Spleen (tissue), 11 donors: Measurements from ENCODE around the gene SORBS1. TPM values are rescaled to one million over a fixed set of nuclear protein-coding genes. Genes with fewer than 3 reads are reported as not detected.

Experiments
- DNase-seq: peaks from one replicate; pipeline ENCODE4 v3.0.0-alpha.2; 2020
- H3K27ac ChIP-seq, 8 donors: fragments of 200-600 bp; sonication (generic) in 7 of 8; 1 replicate in 4 of 8; 2 replicates in 4 of 8; pipeline versions ENCODE4 v1.5.0 to v1.8.0; 2016 to 2021; ENCODE audit warnings: inconsistent platforms in 4 of 8, mild to moderate bottlenecking in 4 of 8, moderate library complexity in 1 of 8
- H3K27me3 ChIP-seq, 7 donors: fragments of 200-600 bp; sonication (generic) in 6 of 7; replicated peaks in 1 of 7; 1 replicate in 4 of 7; 2 replicates in 3 of 7; pipeline versions ENCODE4 v1.5.0 to v1.8.0; 2016 to 2021; ENCODE audit warnings: inconsistent platforms in 3 of 7, mild to moderate bottlenecking in 1 of 7
- H3K36me3 ChIP-seq, 6 donors: fragments of 200-600 bp; sonication (generic) in 5 of 6; 1 replicate in 4 of 6; 2 replicates in 2 of 6; pipeline versions ENCODE4 v1.5.0 to v1.8.0; 2016 to 2021; ENCODE audit warnings: inconsistent platforms in 2 of 6
- H3K4me1 ChIP-seq, 6 donors: fragments of 200-600 bp; sonication (generic) in 5 of 6; 1 replicate in 3 of 6; 2 replicates in 3 of 6; pipeline versions ENCODE4 v1.5.0 to v1.8.0; 2016 to 2021; ENCODE audit warnings: inconsistent platforms in 3 of 6
- H3K4me3 ChIP-seq, 8 donors: fragments of 200-600 bp; sonication (generic) in 7 of 8; 1 replicate in 4 of 8; 2 replicates in 4 of 8; pipeline versions ENCODE4 v1.5.0 to v1.8.0; 2016 to 2021; ENCODE audit warnings: inconsistent platforms in 4 of 8, mild to moderate bottlenecking in 4 of 8, moderate library complexity in 2 of 8
- H3K9me3 ChIP-seq, 8 donors: fragments of 200-600 bp; sonication (generic) in 7 of 8; 1 replicate in 4 of 8; 2 replicates in 4 of 8; pipeline versions ENCODE4 v1.5.0 to v1.8.0; 2016 to 2021; ENCODE audit warnings: inconsistent platforms in 4 of 8
- CTCF ChIP-seq, 11 experiments: fragments of 200-600 bp in 7 of 11; fragments of 450-650 bp in 4 of 11; sonication (generic) in 4 of 11; IDR thresholded peaks in 8 of 11; conservative IDR thresholded peaks in 3 of 11; 1 replicate in 7 of 11; 2 replicates in 4 of 11; pipeline versions ENCODE4 v1.4.0 to v1.8.0; 2016 to 2021; ENCODE audit warnings: antibody characterized with exemption in 11 of 11, inconsistent platforms in 4 of 11, mild to moderate bottlenecking in 1 of 11
- POLR2A ChIP-seq, 3 donors: fragments of 450-650 bp; IDR thresholded peaks; one replicate each; pipeline ENCODE4 v1.5.1; 2017; ENCODE audit warnings: antibody characterized with exemption in 3 of 3, mild to moderate bottlenecking in 1 of 3
- POLR2AphosphoS5 ChIP-seq, 3 donors: sonication (generic); formaldehyde crosslinking; IDR thresholded peaks; one replicate each; pipeline ENCODE4 v1.5.1; 2017; ENCODE audit warnings: antibody characterized with exemption in 3 of 3
- WGBS, 5 donors: extraction: QIAGEN DNeasy Blood & Tissue Kit in 3 of 5; methylation state at CpG; one replicate each; pipeline versions ENCODE4 v1.1.5 to v1.1.7; 2013 to 2018; 5-methylcytosine and 5-hydroxymethylcytosine counted together
- intact Hi-C: fragments of 100-400 bp; cut with DNase I; formaldehyde crosslinking; loops from one replicate; pipeline ENCODE4 v1.15.0; 2023; ENCODE audit warnings: low total_unique reads
- polyA plus RNA-seq, 3 donors: library from polyadenylated mRNA; stranded (reverse); fragments of 200-250 nt; gene quantifications; one replicate each; pipeline ENCODE4 v1.2.1, GENCODE V29; 2013
- total RNA-seq, 7 donors: library from RNA; depleted of rRNA in 3 of 7; stranded (reverse); fragments of >200 nt in 3 of 7; fragmentation: NEBNext Ultra II Directional in 4 of 7; extraction: Animal tissue kit (Norgen Biotek cat#: 25700) in 4 of 7; gene quantifications; one replicate each; pipeline versions ENCODE4 v1.1.0 to v1.2.1, GENCODE V29; 2016 to 2021
- donor health status: healthy with polysubstance abuse.
- donor health status: DM: no; HTN: no; CAD: no; lungs with moderate emphysema.
- donor health status: DM: no; HTN: no; CAD: no.
- donor health status: Bipolar disorder and iron deficiency.
- donor health status: healthy.
- donor health status: DM: no; HTN: no; CAD: no.
- donor health status: DM: yes; HTN: yes; CAD: no.

SORBS1 gene
- total and polyA plus RNA-seq, 10 donors: 2.8 to 30.8 (median 18.1) TPM

- peaks cover 0 to 11% (median 0%) of the 10 kb centered on the region in 6 donors for H3K4me1 ChIP-seq
- no peak for DNase-seq
- WGBS, 5 donors: 86 to 95% (median 89%) methylated on average over 4 of the region's 4 CpGs
- no peak overlapping the region for H3K27ac ChIP-seq
- H3K9me3 ChIP-seq: no peaks in the 10 kb centered on the region
- peaks cover 0 to 6% (median 0%) of the 10 kb centered on the region in 6 donors for H3K36me3 ChIP-seq
- intact Hi-C loops: no loop called here
- no peak overlapping the region for H3K4me3 ChIP-seq
- peaks cover 0 to 6% (median 0%) of the 10 kb centered on the region in 7 donors for H3K27me3 ChIP-seq
- TF ChIP-seq POLR2AphosphoS5 (IDR thresholded peaks at IDR 0.05) (no peak), CTCF (IDR thresholded peaks at IDR 0.05 in 8 of 11, conservative IDR thresholded peaks at IDR 0.05 in 3 of 11) (no peak), POLR2A (IDR thresholded peaks at IDR 0.05) (no peak)
Observed at GRCh38 chr10:95411635-95412034, 149.5 kb downstream of the SORBS1 start.

GRCh38 chr10:95408983-95409873, 151.9 kb downstream of the SORBS1 start:
- peaks cover 0 to 2% (median 0%) of the 10 kb centered on the region in 6 donors for H3K36me3 ChIP-seq
- no peak overlapping the region for H3K4me3 ChIP-seq
- 56 to 70% (median 67%) methylated on average over 3 of the region's 3 CpGs for WGBS, 5 donors
- TF ChIP-seq POLR2AphosphoS5 (IDR thresholded peaks at IDR 0.05) (no peak), CTCF (IDR thresholded peaks at IDR 0.05 in 8 of 11, conservative IDR thresholded peaks at IDR 0.05 in 3 of 11) (no peak), POLR2A (IDR thresholded peaks at IDR 0.05) (no peak)
- H3K27ac ChIP-seq: peak overlapping the region in 2 of 8 donors; percentile 1 to 9
- H3K9me3 ChIP-seq: no peaks in the 10 kb centered on the region
- peaks cover 0 to 8% (median 0%) of the 10 kb centered on the region in 7 donors for H3K27me3 ChIP-seq
- intact Hi-C loops: no loop called here
- H3K4me1 ChIP-seq: peaks cover 0 to 11% (median 0%) of the 10 kb centered on the region in 6 donors
- no peak for DNase-seq

- Histone ChIP-seq H3K4me1 (peaks cover 0 to 11% (median 0%) of the 10 kb centered on the region in 6 donors), H3K9me3 (no peaks in the 10 kb centered on the region), H3K27ac (peak overlapping the region in 1 of 8 donors; percentile 9), H3K4me3 (no peak overlapping the region), H3K36me3 (no peaks in the 10 kb centered on the region), H3K27me3 (peaks cover 0 to 8% (median 0%) of the 10 kb centered on the region in 7 donors)
- WGBS, 5 donors: 79 to 86% (median 84%) methylated on average over 7 of the region's 7 CpGs
- TF ChIP-seq CTCF (IDR thresholded peaks at IDR 0.05 in 8 of 11, conservative IDR thresholded peaks at IDR 0.05 in 3 of 11) (no peak), POLR2A (IDR thresholded peaks at IDR 0.05) (no peak), POLR2AphosphoS5 (IDR thresholded peaks at IDR 0.05) (no peak)
- no peak for DNase-seq
- intact Hi-C loops: no loop called here
Observed at GRCh38 chr10:95408148-95408960, 152.8 kb downstream of the SORBS1 start.
